Right lung (tissue), 10 donors: ENCODE data around the gene ERG. TPM values are rescaled to one million over a fixed set of nuclear protein-coding genes. Genes with fewer than 3 reads are reported as not detected.

Experiments used
- DNase-seq, 2 donors: peaks; one replicate each; pipeline ENCODE4 v3.0.0-alpha.2; 2013
- long read RNA-seq, 8 donors: transcript quantifications; one replicate each; lab custom pipeline, GENCODE V29; 2026
- polyA plus RNA-seq, 5 donors: library from polyadenylated mRNA; unstranded; fragments of 120-200 nt; gene quantifications; one replicate each; pipeline versions ENCODE4 v1.2.1 to v1.2.3, GENCODE V29; 2013; ENCODE audit warnings: inconsistent platforms in 1 of 5, low replicate concordance in 1 of 5; ENCODE audit not compliant: insufficient read length in 5 of 5, insufficient read depth in 1 of 5

Gene ERG
- 10 to 100 TPM; 36.3 to 48.4 (median 38.9) TPM for polyA plus RNA-seq
- long read RNA-seq, donor 1, full-length matches to known transcripts = 11 of 11 reads
- long read RNA-seq, donor 1, partial matches to known transcripts = 0 of 11 reads
- long read RNA-seq, donor 1, other reads (novel, unspliced or antisense) = 0 of 11 reads
- long read RNA-seq, donor 2, full-length matches to known transcripts = 5 of 5 reads
- long read RNA-seq, donor 2, partial matches to known transcripts = 0 of 5 reads
- long read RNA-seq, donor 2, other reads (novel, unspliced or antisense) = 0 of 5 reads
- long read RNA-seq, donor 3, full-length matches to known transcripts = 3 of 3 reads
- long read RNA-seq, donor 3, partial matches to known transcripts = 0 of 3 reads
- long read RNA-seq, donor 3, other reads (novel, unspliced or antisense) = 0 of 3 reads
- long read RNA-seq, donor 4, full-length matches to known transcripts = 2 of 17 reads
- long read RNA-seq, donor 4, partial matches to known transcripts = 15 of 17 reads
- long read RNA-seq, donor 4, other reads (novel, unspliced or antisense) = 0 of 17 reads
- long read RNA-seq, donor 5, full-length matches to known transcripts = 4 of 4 reads
- long read RNA-seq, donor 5, partial matches to known transcripts = 0 of 4 reads
- long read RNA-seq, donor 5, other reads (novel, unspliced or antisense) = 0 of 4 reads
- long read RNA-seq, donor 6, full-length matches to known transcripts = 8 of 8 reads
- long read RNA-seq, donor 6, partial matches to known transcripts = 0 of 8 reads
- long read RNA-seq, donor 6, other reads (novel, unspliced or antisense) = 0 of 8 reads
- long read RNA-seq, donor 7, full-length matches to known transcripts = 2 of 2 reads
- long read RNA-seq, donor 7, partial matches to known transcripts = 0 of 2 reads
- long read RNA-seq, donor 7, other reads (novel, unspliced or antisense) = 0 of 2 reads
- long read RNA-seq, donor 8, partial matches to known transcripts = 0 of 1 reads
- long read RNA-seq, donor 8, other reads (novel, unspliced or antisense) = 0 of 1 reads

GRCh38 chr21:38498057-38498833, at the start of gene ERG:
Gene ERG (minus strand): TSS chr21:38498477. CDS start chr21:38498380, 97 bp downstream.
- no peak for DNase-seq

GRCh38 chr21:38544661-38545060, 46.4 kb upstream of the ERG start:
- no peak for DNase-seq

GRCh38 chr21:38542263-38542662, 44.0 kb upstream of the ERG start:
- no peak for DNase-seq

- no peak for DNase-seq
Observed at GRCh38 chr21:38538353-38538752, 40.1 kb upstream of the ERG start.

GRCh38 chr21:38534591-38534990, 36.3 kb upstream of the ERG start:
- no peak for DNase-seq

GRCh38 chr21:38533887-38534286, 35.6 kb upstream of the ERG start:
- DNase-seq = peak in 1 of 2 donors; percentile 18

- no peak for DNase-seq
Observed at GRCh38 chr21:38531591-38531990, 33.3 kb upstream of the ERG start.

- DNase-seq = no peak
Observed at GRCh38 chr21:38531039-38531541, 32.8 kb upstream of the ERG start.

- no peak for DNase-seq
Observed at GRCh38 chr21:38527737-38528136, 29.5 kb upstream of the ERG start.

GRCh38 chr21:38525454-38525853, 27.2 kb upstream of the ERG start:
- no peak for DNase-seq

- no peak for DNase-seq
Observed at GRCh38 chr21:38524168-38525153, 26.2 kb upstream of the ERG start.

- no peak for DNase-seq
Observed at GRCh38 chr21:38520511-38520910, 22.2 kb upstream of the ERG start.

GRCh38 chr21:38511662-38512243, 13.5 kb upstream of the ERG start:
- no peak for DNase-seq

GRCh38 chr21:38511198-38511597, 12.9 kb upstream of the ERG start:
- DNase-seq = no peak

- no peak for DNase-seq
Observed at GRCh38 chr21:38507374-38507942, 9.2 kb upstream of the ERG start.

GRCh38 chr21:38506661-38507281, 8.5 kb upstream of the ERG start:
- no peak for DNase-seq

- DNase-seq = peak; percentile 41 to 67
Observed at GRCh38 chr21:38505654-38506523, 7.6 kb upstream of the ERG start.

- no peak for DNase-seq
Observed at GRCh38 chr21:38504066-38504465, 5.8 kb upstream of the ERG start.
